ENCODE measurements around the gene FOXC2. TPM values are rescaled to one million over a fixed set of nuclear protein-coding genes. Genes with fewer than 3 reads are reported as not detected.

Gene FOXC2
- total and polyA plus RNA-seq, 9 of the 15 experiments (the other 6 are each of a cell fraction or from before 2014, with no cell fraction given) = 0.01 to 0.11 (median 0.10) TPM; not detected in 5

- ChIA-PET POLR2A (no interaction called here), CTCF (ENCODE audit: low intra/inter-chr PET ratio) (no interaction called here)
- no peak overlapping the region for H3K4me2 ChIP-seq (ENCODE audit: insufficient read depth, low read length)
- H4K20me1 ChIP-seq (replicated peaks; ENCODE audit: control insufficient read depth, insufficient read depth, low read length) = no peaks in the 10 kb centered on the region
- in situ Hi-C loops (cut with MboI) = no loop called here
- no peak overlapping the region for H3K27ac ChIP-seq (ENCODE audit: extremely low read depth, low read depth, low read length)
- DNase-seq (ENCODE audit: extremely low read depth in 1 of 4, low spot score in 3 of 4) = no peak
- H2AFZ ChIP-seq (ENCODE audit: low read depth, low read length) = no peak overlapping the region
- no peaks in the 10 kb centered on the region for H3K79me2 ChIP-seq (ENCODE audit: control insufficient read depth, insufficient read depth, low read length)
- no TSS peak for BruUV-seq (replicated peaks)
- no peaks in the 10 kb centered on the region for H3K4me1 ChIP-seq (replicated peaks in 1 of 2; ENCODE audit: control insufficient read depth in 2 of 2, insufficient read depth in 2 of 2, low read length in 2 of 2)
- H3K36me3 ChIP-seq (ENCODE audit: control insufficient read depth, insufficient read depth, low read length) = no peaks in the 10 kb centered on the region
- no peak overlapping the region for H3K4me3 ChIP-seq
- TF ChIP-seq ZNF121 (CRISPR knock-in tag; conservative IDR thresholded peaks at IDR 0.05) (no peak), ZBTB26 (CRISPR knock-in tag; IDR thresholded peaks at IDR 0.05) (no peak), HOXB6 (CRISPR knock-in tag; IDR thresholded peaks at IDR 0.05; ENCODE audit: borderline replicate concordance) (no peak), HMBOX1 (IDR thresholded peaks at IDR 0.05) (no peak), IRF9 (tag; IDR thresholded peaks at IDR 0.05) (no peak), ARNT (IDR thresholded peaks at IDR 0.05) (no peak), MED1 (CRISPR knock-in tag; IDR thresholded peaks at IDR 0.05; ENCODE audit: borderline replicate concordance) (no peak), ZNF592 (IDR thresholded peaks at IDR 0.05) (no peak), NCOA1 (IDR thresholded peaks at IDR 0.05; ENCODE audit: low read depth) (no peak), ZNF311 (CRISPR knock-in tag; IDR thresholded peaks at IDR 0.05) (no peak), ZKSCAN1 (IDR thresholded peaks at IDR 0.05; ENCODE audit: low read depth, low read length) (no peak)
- no peak for FAIRE-seq
- no peaks in the 10 kb centered on the region for H3K9me3 ChIP-seq (replicated peaks; ENCODE audit: control insufficient read depth, insufficient read depth, low read depth, low read length)
- WGBS (ENCODE audit: insufficient coverage, low coverage, missing lambda C conversion rate) = 2% methylated on average over 10 of the region's 10 CpGs
- intact Hi-C loops (cut with micrococcal nuclease) = no loop called here
- H3K27me3 ChIP-seq (ENCODE audit: control insufficient read depth in 2 of 2, insufficient read depth in 2 of 2, low read length in 2 of 2) = peaks cover 12 to 23% of the 10 kb centered on the region in 2 experiments; a peak in 4 of 5 replicates
- no peak overlapping the region for H3K9ac ChIP-seq (ENCODE audit: insufficient read depth in 1 of 2, low read depth in 2 of 2, low read length in 2 of 2)
- no peak for ATAC-seq
- H3K9me1 ChIP-seq (ENCODE audit: control insufficient read depth, insufficient read depth, low read length) = no peaks in the 10 kb centered on the region
These were observed 43.0 kb downstream of the FOXC2 start for GRCh38 chr16:86609661-86610060.
